GM12878 (cell line): Measurements from ENCODE around the gene PCNP. TPM values are rescaled to one million over a fixed set of nuclear protein-coding genes. Genes with fewer than 3 reads are reported as not detected.

ENCODE experiments used
- BMI1 ChIP-seq: fragments of 450-650 bp; IDR thresholded peaks from 2 replicates; pipeline ENCODE4 v1.6.1; 2016; ENCODE audit warnings: mild to moderate bottlenecking, moderate library complexity, borderline replicate concordance
- CEBPZ ChIP-seq: fragments of 150-350 bp; IDR thresholded peaks from 2 replicates; pipeline ENCODE4 v1.6.1; 2016; ENCODE audit warnings: low read depth, low read length
- E2F8 ChIP-seq: fragments of 450-650 bp; IDR thresholded peaks from 2 replicates; pipeline ENCODE4 v1.6.1; 2018; ENCODE audit warnings: mild to moderate bottlenecking, low read depth, moderate library complexity; ENCODE audit not compliant: partially characterized antibody
- EZH2 ChIP-seq: IDR thresholded peaks from 2 replicates; pipeline ENCODE4 v1.6.1; 2012; ENCODE audit warnings: low read depth, mild to moderate bottlenecking, control low read depth, inconsistent platforms, low read length, borderline replicate concordance; ENCODE audit not compliant: control insufficient read depth
- FOXK2 ChIP-seq: fragments of 450-650 bp; IDR thresholded peaks from 2 replicates; pipeline ENCODE4 v1.6.1; 2017; ENCODE audit warnings: mild to moderate bottlenecking, moderate library complexity
- KLF5 ChIP-seq: fragments of 450-650 bp; IDR thresholded peaks from 2 replicates; pipeline ENCODE4 v1.6.1; 2014; ENCODE audit warnings: mild to moderate bottlenecking; ENCODE audit not compliant: partially characterized antibody
- MEF2A ChIP-seq: IDR thresholded peaks from 2 replicates; pipeline ENCODE4 v1.6.1; 2011; ENCODE audit warnings: low read depth, mild to moderate bottlenecking, low read length, moderate library complexity; ENCODE audit not compliant: insufficient read depth
- MLLT1 ChIP-seq: fragments of 450-650 bp; IDR thresholded peaks from 2 replicates; pipeline ENCODE4 v1.6.1; 2016; ENCODE audit warnings: mild to moderate bottlenecking
- NFIC ChIP-seq: IDR thresholded peaks from 2 replicates; pipeline ENCODE4 v1.6.1; 2012; ENCODE audit warnings: low read depth, mild to moderate bottlenecking, inconsistent platforms, low read length, moderate library complexity
- POLR2A ChIP-seq: IDR thresholded peaks from 2 replicates; pipeline ENCODE4 v1.6.1; 2011; ENCODE audit warnings: low read depth, mild to moderate bottlenecking, low read length
- POLR2AphosphoS2 ChIP-seq: IDR thresholded peaks from 2 replicates; pipeline ENCODE4 v1.6.1; 2011; ENCODE audit warnings: low read depth, mild to moderate bottlenecking, low read length, improper control_type of control experiment, moderate library complexity
- RAD21 ChIP-seq: IDR thresholded peaks from 2 replicates; pipeline ENCODE4 v1.6.1; 2011; ENCODE audit warnings: mild to moderate bottlenecking, low read depth, low read length, moderate library complexity; ENCODE audit not compliant: insufficient read depth
- RCOR1 ChIP-seq: conservative IDR thresholded peaks from 2 replicates; pipeline ENCODE4 v1.6.1; 2012; ENCODE audit warnings: low read depth, low read length, improper control_type of control experiment
- RELA ChIP-seq: fragments of 450-650 bp; IDR thresholded peaks from 2 replicates; pipeline ENCODE4 v1.8.0; 2014; ENCODE audit warnings: borderline replicate concordance; ENCODE audit not compliant: partially characterized antibody
- RUNX3 ChIP-seq: IDR thresholded peaks from 2 replicates; pipeline ENCODE4 v1.6.1; 2012; ENCODE audit warnings: low read length, inconsistent platforms
- SMAD5 ChIP-seq: IDR thresholded peaks from 2 replicates; pipeline ENCODE4 v1.6.1; 2016; ENCODE audit warnings: antibody characterized with exemption, low read depth
- SREBF2 ChIP-seq: IDR thresholded peaks from 2 replicates; pipeline ENCODE4 v1.6.1; 2012; ENCODE audit warnings: mild to moderate bottlenecking, low read length
- TCF3 ChIP-seq: IDR thresholded peaks from 2 replicates; pipeline ENCODE4 v1.6.1; 2012; ENCODE audit warnings: low read depth, mild to moderate bottlenecking, low read length, borderline replicate concordance; ENCODE audit not compliant: insufficient read depth
- ZBED1 ChIP-seq: IDR thresholded peaks from 2 replicates; pipeline ENCODE4 v1.6.1; 2016; ENCODE audit warnings: borderline replicate concordance
- ZNF217 ChIP-seq: fragments of 450-650 bp; IDR thresholded peaks from 2 replicates; pipeline ENCODE4 v1.6.1; 2017; ENCODE audit warnings: antibody characterized with exemption, mild to moderate bottlenecking
- polyA plus RNA-seq, 11 experiments: library from polyadenylated mRNA; depleted of rRNA in 4 of 11; unstranded in 6 of 11; stranded (reverse) in 5 of 11; fragments of >200 nt; fragmentation: Nextera tagmentation in 4 of 11; fragmentation: Illumina TruSeq in 1 of 11; extraction: Ambion mirVana in 4 of 11; extraction: Trizol in 1 of 11; gene quantifications; 1 replicate in 1 of 11; 2 replicates in 10 of 11; pipeline versions ENCODE4 v1.2.1 to v1.2.3, GENCODE V29; 2011 to 2016; ENCODE audit warnings: inconsistent platforms in 2 of 11, missing spikeins in 2 of 11, low read depth in 1 of 11
- total RNA-seq, 4 experiments: library from RNA; depleted of rRNA in 3 of 4; stranded (reverse); fragments of >200 nt in 3 of 4; fragmentation: Illumina TruSeq in 1 of 4; extraction: Trizol in 1 of 4; gene quantifications; 2 replicates each; pipeline versions ENCODE4 v1.2.1 to v1.2.3, GENCODE V29; 2013 to 2021
- TF ChIP-seq, protein P1 (sequence below): IDR thresholded peaks from 2 replicates; pipeline ENCODE4 v1.6.1; 2012; ENCODE audit warnings: low read depth, low read length, improper control_type of control experiment
- TF ChIP-seq, protein P2 (sequence below): IDR thresholded peaks from 2 replicates; pipeline ENCODE4 v1.6.1; 2011; ENCODE audit warnings: low read depth, mild to moderate bottlenecking, low read length, moderate library complexity, borderline replicate concordance; ENCODE audit errors: extremely low read depth

Gene PCNP
- total and polyA plus RNA-seq, 10 of the 15 experiments (the other 5 are each of a cell fraction or from before 2014, with no cell fraction given), result 49.8 to 179 (median 109) TPM

- TF ChIP-seq, protein P1, sequence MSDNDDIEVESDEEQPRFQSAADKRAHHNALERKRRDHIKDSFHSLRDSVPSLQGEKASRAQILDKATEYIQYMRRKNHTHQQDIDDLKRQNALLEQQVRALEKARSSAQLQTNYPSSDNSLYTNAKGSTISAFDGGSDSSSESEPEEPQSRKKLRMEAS, result peak; percentile 70; the same call in 1 of the 2 replicates
- TF ChIP-seq MLLT1 (peak; percentile 85), RUNX3 (peak; percentile 58), POLR2A (peak; percentile 97), RELA (peak; percentile 11), POLR2AphosphoS2 (peak; percentile 86; the same call in 1 of the 2 replicates), RCOR1 (no peak), SREBF2 (peak; percentile 55; the same call in 1 of the 2 replicates), MEF2A (no peak), FOXK2 (no peak; the same call in 1 of the 2 replicates), ZBED1 (peak; percentile 35; the same call in 1 of the 2 replicates), E2F8 (peak; percentile 92), NFIC (peak; percentile 15; the same call in 1 of the 2 replicates), EZH2 (no peak), RAD21 (no peak), KLF5 (peak; percentile 69), ZNF217 (peak; percentile 15; the same call in 1 of the 2 replicates), TCF3 (0 out of 2 replicates have a peak, but pooled peaks have one; percentile 46), SMAD5 (peak; percentile 93), BMI1 (no peak), CEBPZ (peak; percentile 62; the same call in 1 of the 2 replicates)
- TF ChIP-seq, protein P2, sequence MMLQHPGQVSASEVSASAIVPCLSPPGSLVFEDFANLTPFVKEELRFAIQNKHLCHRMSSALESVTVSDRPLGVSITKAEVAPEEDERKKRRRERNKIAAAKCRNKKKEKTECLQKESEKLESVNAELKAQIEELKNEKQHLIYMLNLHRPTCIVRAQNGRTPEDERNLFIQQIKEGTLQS, result peak; percentile 57; the same call in 1 of the 2 replicates
These were observed 12.2 kb upstream of the PCNP start, which contains the start of gene TRMT10C (continued) for GRCh38 chr3:101561630-101562328.
